Nephron (organoid): ENCODE data around the gene CPED1.

Source experiments
- H3K27ac Mint-ChIP-seq, 3 experiments: 2 replicates each; pipeline ENCODE4 v1.8.0; 2020; ENCODE audit warnings: mixed read lengths in 3 of 3, mild to moderate bottlenecking in 2 of 3, moderate library complexity in 1 of 3
- H3K27me3 Mint-ChIP-seq: 2 replicates; pipeline ENCODE4 v1.8.0; 2021; ENCODE audit warnings: low read depth, mild to moderate bottlenecking, moderate library complexity, mixed read lengths
- H3K36me3 Mint-ChIP-seq: 2 replicates; pipeline ENCODE4 v1.8.0; 2020; ENCODE audit warnings: low read depth, mixed read lengths
- H3K4me1 Mint-ChIP-seq: 2 replicates; pipeline ENCODE4 v1.8.0; 2020; ENCODE audit warnings: mixed read lengths
- H3K4me3 Mint-ChIP-seq, 3 experiments: 2 replicates each; pipeline ENCODE4 v1.8.0; 2020; ENCODE audit warnings: mild to moderate bottlenecking in 3 of 3, mixed read lengths in 3 of 3, moderate library complexity in 2 of 3
- H3K9me3 Mint-ChIP-seq: 2 replicates; pipeline ENCODE4 v1.8.0; 2020; ENCODE audit warnings: mixed read lengths
- TF ChIP-seq, protein P1 (sequence below), 3 experiments: fragments of 200-600 bp; sonication (generic); IDR thresholded peaks; one replicate each; pipeline ENCODE4 v1.5.0; 2021; ENCODE audit warnings: antibody characterized with exemption in 3 of 3; ENCODE audit not compliant: unreplicated experiment in 3 of 3

Gene CPED1

DNA sequence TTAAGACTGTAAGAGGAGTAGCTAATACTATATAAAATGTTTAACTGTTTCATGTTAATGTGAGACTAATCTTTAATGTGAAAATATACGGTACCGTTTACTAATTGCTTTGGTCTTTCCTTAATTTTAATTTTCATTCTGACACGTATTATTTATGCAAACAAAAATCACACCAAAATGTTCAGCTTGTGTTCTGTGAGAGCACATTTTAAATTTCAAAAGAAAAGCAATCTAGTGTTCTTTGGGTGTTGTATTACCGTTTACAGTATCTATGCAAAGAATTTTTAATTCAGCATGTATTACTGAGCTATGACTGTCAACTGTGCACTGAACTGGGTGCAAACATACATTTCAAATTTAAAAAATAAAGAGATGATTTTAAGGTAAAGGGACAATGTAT is 342.5 kb downstream of the CPED1 start:
- H3K4me1 Mint-ChIP-seq, result peaks cover 19% of the 10 kb centered on the region
- no peaks in the 10 kb centered on the region for H3K9me3 Mint-ChIP-seq
- H3K36me3 Mint-ChIP-seq, result no peaks in the 10 kb centered on the region
- TF ChIP-seq, protein P1, sequence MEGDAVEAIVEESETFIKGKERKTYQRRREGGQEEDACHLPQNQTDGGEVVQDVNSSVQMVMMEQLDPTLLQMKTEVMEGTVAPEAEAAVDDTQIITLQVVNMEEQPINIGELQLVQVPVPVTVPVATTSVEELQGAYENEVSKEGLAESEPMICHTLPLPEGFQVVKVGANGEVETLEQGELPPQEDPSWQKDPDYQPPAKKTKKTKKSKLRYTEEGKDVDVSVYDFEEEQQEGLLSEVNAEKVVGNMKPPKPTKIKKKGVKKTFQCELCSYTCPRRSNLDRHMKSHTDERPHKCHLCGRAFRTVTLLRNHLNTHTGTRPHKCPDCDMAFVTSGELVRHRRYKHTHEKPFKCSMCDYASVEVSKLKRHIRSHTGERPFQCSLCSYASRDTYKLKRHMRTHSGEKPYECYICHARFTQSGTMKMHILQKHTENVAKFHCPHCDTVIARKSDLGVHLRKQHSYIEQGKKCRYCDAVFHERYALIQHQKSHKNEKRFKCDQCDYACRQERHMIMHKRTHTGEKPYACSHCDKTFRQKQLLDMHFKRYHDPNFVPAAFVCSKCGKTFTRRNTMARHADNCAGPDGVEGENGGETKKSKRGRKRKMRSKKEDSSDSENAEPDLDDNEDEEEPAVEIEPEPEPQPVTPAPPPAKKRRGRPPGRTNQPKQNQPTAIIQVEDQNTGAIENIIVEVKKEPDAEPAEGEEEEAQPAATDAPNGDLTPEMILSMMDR (IDR thresholded peaks at IDR 0.05; ENCODE audit: unreplicated experiment in 3 of 3), result no peak
- H3K4me3 Mint-ChIP-seq, result peak overlapping the region in 2 of 3 experiments; percentile 46 to 52
- no peak overlapping the region for H3K27ac Mint-ChIP-seq
- H3K27me3 Mint-ChIP-seq, result peaks cover 54% of the 10 kb centered on the region

DNA sequence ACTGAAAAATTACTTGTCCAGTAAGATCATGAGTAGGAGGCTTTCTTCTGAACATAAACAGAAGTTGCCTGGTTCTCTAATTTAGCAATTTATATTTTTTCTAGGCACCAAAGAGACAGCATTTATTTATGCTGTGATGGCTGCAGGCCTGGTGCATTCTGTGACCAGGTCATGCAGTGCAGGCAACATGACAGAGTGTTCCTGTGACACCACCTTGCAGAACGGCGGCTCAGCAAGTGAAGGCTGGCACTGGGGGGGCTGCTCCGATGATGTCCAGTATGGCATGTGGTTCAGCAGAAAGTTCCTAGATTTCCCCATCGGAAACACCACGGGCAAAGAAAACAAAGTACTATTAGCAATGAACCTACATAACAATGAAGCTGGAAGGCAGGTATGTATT is 343.1 kb downstream of the CPED1 start:
- H3K36me3 Mint-ChIP-seq, result no peaks in the 10 kb centered on the region
- TF ChIP-seq, protein P1 (IDR thresholded peaks at IDR 0.05; ENCODE audit: unreplicated experiment in 3 of 3), result no peak
- no peaks in the 10 kb centered on the region for H3K9me3 Mint-ChIP-seq
- peaks cover 54% of the 10 kb centered on the region for H3K27me3 Mint-ChIP-seq
- H3K4me3 Mint-ChIP-seq, result peak overlapping the region in 2 of 3 experiments; percentile 14 to 46
- peaks cover 19% of the 10 kb centered on the region for H3K4me1 Mint-ChIP-seq
- no peak overlapping the region for H3K27ac Mint-ChIP-seq

DNA sequence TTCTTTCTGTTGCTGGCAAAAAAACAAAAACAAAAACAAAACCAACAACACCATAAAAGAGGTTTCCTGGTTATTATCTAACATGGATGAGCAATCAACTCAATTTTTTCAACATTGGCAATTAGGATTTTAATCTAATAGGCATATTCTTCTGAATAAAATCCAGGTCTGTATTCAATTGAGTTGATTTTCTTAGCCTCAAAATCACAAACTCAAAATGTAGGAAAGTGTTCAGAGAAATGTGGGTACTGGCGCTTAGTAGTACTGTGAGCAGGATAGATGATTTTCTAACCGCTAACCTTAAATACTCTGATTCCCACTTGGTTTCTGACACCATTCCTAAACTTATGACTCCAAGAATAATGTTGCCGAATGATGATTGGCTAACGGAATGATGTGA is 345.9 kb downstream of the CPED1 start:
- Mint-ChIP-seq H3K4me3 (no peak overlapping the region), H3K27me3 (peaks cover 30% of the 10 kb centered on the region), H3K36me3 (no peaks in the 10 kb centered on the region), H3K4me1 (peaks cover 8% of the 10 kb centered on the region), H3K27ac (no peak overlapping the region), H3K9me3 (no peaks in the 10 kb centered on the region)
- TF ChIP-seq, protein P1 (IDR thresholded peaks at IDR 0.05; ENCODE audit: unreplicated experiment in 3 of 3), result no peak

DNA sequence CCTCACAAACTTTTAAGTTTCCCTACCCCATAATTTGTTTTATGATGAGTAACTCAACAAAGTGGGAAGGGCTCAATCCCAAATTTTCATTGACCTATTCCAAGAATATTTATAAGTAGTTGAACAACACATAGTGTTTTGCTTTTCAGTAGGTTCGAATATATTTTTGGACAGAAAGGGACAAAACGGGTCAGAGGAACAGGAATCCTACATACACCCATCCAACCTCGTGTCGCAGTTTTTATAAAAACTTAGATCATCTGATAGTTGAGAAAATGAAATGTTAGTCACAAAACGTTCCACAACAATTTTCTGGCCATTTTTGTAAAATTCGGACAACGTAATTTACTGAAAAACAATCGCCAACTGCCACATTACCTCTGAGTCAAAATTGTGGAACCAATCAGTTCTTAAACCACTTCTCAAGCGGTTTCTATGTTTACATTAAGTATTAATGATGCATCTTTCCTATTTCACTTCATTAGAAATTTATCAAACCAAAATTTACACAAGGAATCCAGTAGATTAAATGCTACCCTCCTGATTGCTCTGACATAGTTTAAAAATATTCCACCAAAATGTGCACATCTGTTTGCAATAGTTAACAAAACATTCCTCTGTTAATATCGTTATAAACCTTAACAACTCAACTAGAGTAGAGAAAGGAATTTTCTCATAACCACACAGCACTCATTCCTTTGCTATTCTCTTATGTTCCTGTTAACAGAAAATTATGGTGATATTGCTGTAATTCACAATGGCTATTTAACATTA is 346.6 kb downstream of the CPED1 start:
- Mint-ChIP-seq H3K36me3 (no peaks in the 10 kb centered on the region), H3K9me3 (no peaks in the 10 kb centered on the region), H3K27ac (no peak overlapping the region), H3K27me3 (peaks cover 23% of the 10 kb centered on the region), H3K4me3 (no peak overlapping the region), H3K4me1 (peaks cover 5% of the 10 kb centered on the region)
- TF ChIP-seq, protein P1 (IDR thresholded peaks at IDR 0.05; ENCODE audit: unreplicated experiment in 3 of 3), result no peak

DNA sequence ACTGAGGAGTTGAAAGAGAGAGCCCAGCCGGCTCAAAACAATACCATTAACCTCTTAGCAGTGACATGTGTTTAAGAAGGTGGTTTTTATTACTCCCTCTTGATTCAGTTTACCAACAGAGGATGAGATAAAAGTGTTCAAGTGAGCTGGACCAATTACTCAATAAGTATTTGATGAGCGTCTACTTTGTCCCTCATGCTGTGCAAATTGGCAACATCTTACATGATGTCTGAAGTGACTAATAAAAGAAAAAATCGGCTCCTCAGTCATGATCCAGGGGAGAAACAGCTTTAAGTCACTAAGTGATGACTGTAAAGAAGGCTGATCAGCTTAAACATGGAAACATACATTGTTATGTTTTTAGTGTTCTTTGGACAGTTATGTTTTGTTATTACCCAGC is 348.1 kb downstream of the CPED1 start:
- H3K36me3 Mint-ChIP-seq, result no peaks in the 10 kb centered on the region
- H3K4me1 Mint-ChIP-seq, result no peaks in the 10 kb centered on the region
- no peak overlapping the region for H3K27ac Mint-ChIP-seq
- TF ChIP-seq, protein P1 (IDR thresholded peaks at IDR 0.05; ENCODE audit: unreplicated experiment in 3 of 3), result no peak
- no peaks in the 10 kb centered on the region for H3K9me3 Mint-ChIP-seq
- H3K27me3 Mint-ChIP-seq, result peaks cover 12% of the 10 kb centered on the region
- H3K4me3 Mint-ChIP-seq, result no peak overlapping the region

DNA sequence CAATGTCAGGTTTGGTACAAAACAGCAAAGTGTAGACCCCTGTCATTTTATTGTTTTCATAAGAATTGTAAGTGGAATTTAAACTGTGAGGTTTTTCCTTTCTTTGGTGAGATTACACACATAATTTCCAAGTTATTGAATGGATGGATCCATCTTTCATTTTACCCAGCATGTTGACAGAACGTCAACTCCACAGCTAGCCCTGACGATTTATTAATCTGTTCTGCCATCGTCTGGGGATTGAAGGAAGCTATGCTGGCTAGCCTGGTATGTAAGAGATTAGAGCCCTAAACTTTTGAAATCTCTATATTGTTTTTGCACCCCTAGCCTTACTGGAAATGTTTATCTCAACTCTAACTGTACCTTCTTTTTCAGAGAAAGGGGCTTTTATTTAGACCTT is 348.9 kb downstream of the CPED1 start:
- Mint-ChIP-seq H3K27me3 (peaks cover 9% of the 10 kb centered on the region), H3K36me3 (no peaks in the 10 kb centered on the region), H3K9me3 (no peaks in the 10 kb centered on the region), H3K4me3 (no peak overlapping the region), H3K27ac (no peak overlapping the region), H3K4me1 (no peaks in the 10 kb centered on the region)
- TF ChIP-seq, protein P1 (IDR thresholded peaks at IDR 0.05; ENCODE audit: unreplicated experiment in 3 of 3), result no peak
